IMR-90 (cell line): ENCODE results near the gene PDS5B. TPM values are rescaled to one million over a fixed set of nuclear protein-coding genes. Genes with fewer than 3 reads are reported as not detected.
"Not testable (repeated sequence)": the region's sequence is repeated elsewhere in the genome, so short reads cannot be mapped to it uniquely, and the experiment has no call there.

Experiments
- ATAC-seq: fragments of 200-7000 bp; cut with Tn5 transposase; 2 replicates; pipeline ENCODE4 v1.9.1; 2020; ENCODE audit warnings: low read depth, mild to moderate bottlenecking, moderate library complexity
- BruUV-seq: library from RNA; stranded (reverse); fragments of 400-500 nt; replicated peaks from 2 replicates; lab custom pipeline; 2021; lab: Mats Ljungman, UMichigan
- CTCF ChIA-PET: fragments of 300-600 bp; formaldehyde crosslinking; extraction: SDS; loops from one replicate; lab custom pipeline; 2021; ENCODE audit warnings: antibody characterized with exemption; lab: Yijun Ruan, JAX
- POLR2A ChIA-PET: fragments of 300-600 bp; sonication (Branson Sonifier 250); formaldehyde crosslinking; loops from one replicate; lab custom pipeline; 2022; ENCODE audit warnings: antibody characterized with exemption; ENCODE audit not compliant: unreplicated experiment; lab: Charles Lee
- DNase-seq: peaks from one replicate; pipeline ENCODE4 v3.0.0; 2013
- H2AFZ ChIP-seq: replicated peaks from 2 replicates; pipeline ENCODE3; 2013; ENCODE audit warnings: low read length, mild to moderate bottlenecking; ENCODE audit not compliant: poor library complexity
- H2AK5ac ChIP-seq: 2 replicates; pipeline ENCODE4 v1.6.1; 2013; ENCODE audit warnings: low read depth, low read length, inconsistent platforms
- H2AK9ac ChIP-seq: replicated peaks from 2 replicates; pipeline ENCODE3; 2013; ENCODE audit warnings: mild to moderate bottlenecking, low read depth, low read length, moderate library complexity; ENCODE audit not compliant: poor library complexity
- H2BK120ac ChIP-seq: 2 replicates; pipeline ENCODE4 v1.6.1; 2013; ENCODE audit warnings: low read depth, low read length, inconsistent platforms
- H2BK15ac ChIP-seq: 3 replicates; pipeline ENCODE4 v1.6.1; 2013; ENCODE audit warnings: low read depth, low read length, inconsistent platforms
- H2BK20ac ChIP-seq: 2 replicates; pipeline ENCODE4 v1.6.1; 2013; ENCODE audit warnings: low read depth, mild to moderate bottlenecking, inconsistent platforms, low read length, moderate library complexity
- H2BK5ac ChIP-seq: 2 replicates; pipeline ENCODE4 v1.6.1; 2013; ENCODE audit warnings: mild to moderate bottlenecking, low read depth, low read length, inconsistent platforms; ENCODE audit not compliant: poor library complexity, severe bottlenecking
- H3K14ac ChIP-seq: replicated peaks from 2 replicates; pipeline ENCODE4 v1.6.1; 2013; ENCODE audit warnings: low read depth, low read length, inconsistent platforms
- H3K18ac ChIP-seq: 2 replicates; pipeline ENCODE4 v1.6.1; 2013; ENCODE audit warnings: low read depth, low read length, control low read depth
- H3K23ac ChIP-seq: 2 replicates; pipeline ENCODE4 v1.6.1; 2013; ENCODE audit warnings: low read depth, low read length, inconsistent platforms
- H3K27ac ChIP-seq: 2 replicates; pipeline ENCODE4 v1.5.1; 2013; ENCODE audit warnings: mild to moderate bottlenecking, control low read depth, low read length; ENCODE audit not compliant: insufficient read depth
- H3K27me3 ChIP-seq: 2 replicates; pipeline ENCODE4 v1.6.1; 2013; ENCODE audit warnings: low read length; ENCODE audit not compliant: control insufficient read depth, insufficient read depth
- H3K36me3 ChIP-seq: 2 replicates; pipeline ENCODE4 v1.6.1; 2013; ENCODE audit warnings: low read length, mixed read lengths; ENCODE audit not compliant: control insufficient read depth, insufficient read depth
- H3K4ac ChIP-seq: 2 replicates; pipeline ENCODE4 v1.6.1; 2013; ENCODE audit warnings: low read depth, low read length, inconsistent platforms
- H3K4me1 ChIP-seq: 2 replicates; pipeline ENCODE4 v1.6.1; 2013; ENCODE audit warnings: low read length, mixed read lengths; ENCODE audit not compliant: control insufficient read depth, insufficient read depth
- H3K4me2 ChIP-seq: 2 replicates; pipeline ENCODE4 v1.6.1; 2013; ENCODE audit warnings: low read depth, mild to moderate bottlenecking, control low read depth, low read length, moderate library complexity
- H3K4me3 ChIP-seq: 2 replicates; pipeline ENCODE4 v1.5.1; 2013; ENCODE audit warnings: low read depth, mild to moderate bottlenecking, control low read depth, low read length, moderate library complexity; ENCODE audit not compliant: insufficient read depth
- H3K56ac ChIP-seq: 2 replicates; pipeline ENCODE4 v1.6.1; 2013; ENCODE audit warnings: low read length, inconsistent platforms; ENCODE audit not compliant: insufficient read depth; ENCODE audit errors: extremely low read depth
- H3K79me1 ChIP-seq, 2 experiments: 2 replicates each; pipeline ENCODE4 v1.6.1; 2013; ENCODE audit warnings: low read length in 2 of 2, inconsistent platforms in 1 of 2, low read depth in 1 of 2
- H3K9ac ChIP-seq: 2 replicates; pipeline ENCODE4 v1.6.1; 2013; ENCODE audit warnings: low read depth, low read length, control low read depth
- H3K9me1 ChIP-seq: 2 replicates; pipeline ENCODE4 v1.6.1; 2013; ENCODE audit warnings: low read length, inconsistent platforms; ENCODE audit not compliant: insufficient read depth
- H3K9me3 ChIP-seq: 2 replicates; pipeline ENCODE4 v1.6.1; 2013; ENCODE audit warnings: low read length; ENCODE audit not compliant: control insufficient read depth, insufficient read depth
- H4K20me1 ChIP-seq: 2 replicates; pipeline ENCODE4 v1.6.1; 2013; ENCODE audit warnings: low read length, inconsistent platforms; ENCODE audit not compliant: insufficient read depth
- H4K5ac ChIP-seq: 2 replicates; pipeline ENCODE4 v1.6.1; 2013; ENCODE audit warnings: mild to moderate bottlenecking, low read depth, low read length, control low read depth
- H4K8ac ChIP-seq, 2 experiments: 2 replicates each; pipeline ENCODE4 v1.6.1; 2013; ENCODE audit warnings: low read depth in 2 of 2, low read length in 2 of 2, control low read depth in 1 of 2, inconsistent platforms in 1 of 2
- H4K91ac ChIP-seq: 2 replicates; pipeline ENCODE4 v1.6.1; 2013; ENCODE audit warnings: low read depth, low read length, inconsistent platforms; ENCODE audit not compliant: insufficient read depth
- WGBS, 2 experiments: methylation state at CpG; one replicate each; pipeline versions ENCODE4 v1.1.5 to v1.1.7; 2013; ENCODE audit warnings: missing lambda C conversion rate in 2 of 2; ENCODE audit not compliant: insufficient read length in 1 of 2; ENCODE audit errors: extremely low coverage in 2 of 2; 5-methylcytosine and 5-hydroxymethylcytosine counted together
- dilution Hi-C: fragments of 300-500 bp; cut with HindIII; formaldehyde crosslinking; loops from one replicate; pipeline ENCODE4 v1.14.3; 2018; ENCODE audit warnings: low sequenced_read_pairs; ENCODE audit not compliant: unreplicated experiment
- in situ Hi-C: fragments of 300-500 bp; cut with MboI; formaldehyde crosslinking; loops from 3 replicates; pipeline ENCODE4 v1.14.3; 2019; ENCODE audit warnings: low sequenced_read_pairs, inconsistent platforms, mixed read lengths
- intact Hi-C: fragments of 100-400 bp; cut with micrococcal nuclease; formaldehyde crosslinking; loops from 2 replicates; pipeline ENCODE4 v1.10.0; 2022
- polyA plus RNA-seq, 3 experiments: library from polyadenylated mRNA; depleted of rRNA; stranded (reverse); fragments of >200 nt; gene quantifications; 2 replicates each; pipeline ENCODE4 v1.2.3, GENCODE V29; 2012; ENCODE audit warnings: low replicate concordance in 1 of 3
- total RNA-seq: library from RNA; depleted of rRNA; stranded (reverse); fragments of >200 nt; gene quantifications from 2 replicates; pipeline ENCODE4 v1.2.3, GENCODE V29; 2012

The PDS5B gene
- total and polyA plus RNA-seq, 2 of the 4 experiments (the other 2 are of a cell fraction), result 6.2 to 20.1 TPM

DNA sequence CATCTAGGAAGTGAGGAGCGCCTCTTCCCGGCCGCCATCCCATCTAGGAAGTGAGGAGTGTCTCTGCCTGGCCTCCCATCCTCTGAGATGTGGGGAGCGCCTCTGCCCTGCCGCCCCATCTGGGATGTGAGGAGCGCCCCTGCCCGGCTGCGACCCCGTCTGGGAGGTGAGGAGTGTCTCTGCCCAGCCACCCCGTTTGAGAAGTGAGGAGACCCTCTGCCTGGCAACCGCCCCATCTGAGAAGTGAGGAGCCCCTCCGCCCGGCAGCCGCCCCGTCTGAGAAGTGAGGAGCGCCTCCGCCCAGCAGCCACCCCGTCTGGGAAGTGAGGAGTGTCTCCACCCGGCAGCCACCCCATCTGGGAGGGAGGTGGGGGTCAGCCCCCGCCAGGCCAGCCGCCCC lies 129.9 kb downstream of the PDS5B start:
- H2BK20ac ChIP-seq, H2AK5ac ChIP-seq, H2BK15ac ChIP-seq, H4K20me1 ChIP-seq, H3K23ac ChIP-seq, in situ Hi-C loops, H3K36me3 ChIP-seq, H3K18ac ChIP-seq, H3K4me3 ChIP-seq, H3K4me1 ChIP-seq, H4K8ac ChIP-seq, BruUV-seq, H3K79me1 ChIP-seq, H3K9me3 ChIP-seq, CTCF ChIA-PET, H2AK9ac ChIP-seq, H3K9me1 ChIP-seq, intact Hi-C loops, H3K14ac ChIP-seq, H2AFZ ChIP-seq, DNase-seq, H3K56ac ChIP-seq, H4K91ac ChIP-seq, H2BK5ac ChIP-seq, ATAC-seq, dilution Hi-C loops, H3K4me2 ChIP-seq, POLR2A ChIA-PET, H3K27me3 ChIP-seq, H3K9ac ChIP-seq, H3K4ac ChIP-seq, H2BK120ac ChIP-seq, H4K5ac ChIP-seq, H3K27ac ChIP-seq: not testable (repeated sequence)
- no CpG with 5 or more reads among the region's 21 CpGs for WGBS, 2 experiments
